ENCODE data around the gene CDYL2. TPM values are rescaled to one million over a fixed set of nuclear protein-coding genes. Genes with fewer than 3 reads are reported as not detected.

CDYL2 gene
- total RNA-seq, 1 donor from 2014 or later: 5.7 TPM

DNA sequence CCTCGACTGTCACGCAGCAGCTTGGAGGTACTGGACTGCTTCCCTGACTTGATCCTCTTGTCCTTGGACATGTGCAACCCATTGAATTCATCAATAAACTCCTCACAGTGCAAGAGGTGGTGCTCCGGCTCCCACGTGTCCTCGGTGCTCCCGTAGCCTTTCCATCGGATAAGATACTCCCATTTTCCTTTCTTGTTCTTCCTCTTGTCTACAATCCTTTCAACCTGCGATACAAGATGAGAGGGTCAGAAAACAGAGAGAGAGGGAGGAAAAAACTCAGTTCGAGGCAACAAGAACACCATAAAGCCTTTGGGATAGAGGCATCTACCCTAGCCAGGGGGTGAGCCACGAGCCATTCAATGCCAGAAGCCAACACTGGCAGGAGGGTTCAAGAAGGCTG lies 119.5 kb downstream of the CDYL2 start:
- ATAC-seq: no peak
- no peak for DNase-seq (ENCODE audit: low spot score)
- intact Hi-C loops (cut with DNase I): no loop called here

DNA sequence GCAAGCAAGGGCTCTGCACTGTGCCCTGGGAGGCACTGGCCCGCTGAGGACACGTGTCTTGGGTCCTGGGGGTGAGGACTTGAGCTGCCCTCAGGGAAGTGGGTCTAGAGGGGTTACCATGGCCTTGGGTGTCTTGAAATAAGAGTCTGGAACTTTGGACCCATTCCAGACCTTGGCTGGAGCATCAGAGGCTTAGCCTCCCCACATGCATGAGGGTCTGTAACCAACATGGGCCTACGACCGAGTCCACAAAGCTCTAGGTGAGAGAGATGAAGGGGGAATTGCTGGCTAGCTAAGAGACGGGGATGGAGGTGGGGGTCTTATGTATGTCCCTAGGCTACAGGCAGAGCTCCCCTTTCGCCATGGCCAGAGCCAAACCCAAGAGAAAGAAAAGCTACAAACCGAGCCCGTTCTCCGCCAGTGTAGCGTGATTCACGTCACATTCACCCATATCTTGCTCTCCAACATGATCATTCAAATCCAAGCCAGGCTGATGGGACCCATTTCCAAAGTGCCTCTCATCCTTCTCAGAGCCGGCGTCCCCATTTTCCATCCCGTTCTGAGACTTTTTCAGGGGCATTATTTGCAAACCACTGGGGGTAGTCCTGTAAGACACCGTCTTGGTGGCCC lies 120.1 kb downstream of the CDYL2 start:
- ATAC-seq: no peak
- DNase-seq (ENCODE audit: low spot score): no peak
- intact Hi-C loops (cut with DNase I): no loop called here

DNA sequence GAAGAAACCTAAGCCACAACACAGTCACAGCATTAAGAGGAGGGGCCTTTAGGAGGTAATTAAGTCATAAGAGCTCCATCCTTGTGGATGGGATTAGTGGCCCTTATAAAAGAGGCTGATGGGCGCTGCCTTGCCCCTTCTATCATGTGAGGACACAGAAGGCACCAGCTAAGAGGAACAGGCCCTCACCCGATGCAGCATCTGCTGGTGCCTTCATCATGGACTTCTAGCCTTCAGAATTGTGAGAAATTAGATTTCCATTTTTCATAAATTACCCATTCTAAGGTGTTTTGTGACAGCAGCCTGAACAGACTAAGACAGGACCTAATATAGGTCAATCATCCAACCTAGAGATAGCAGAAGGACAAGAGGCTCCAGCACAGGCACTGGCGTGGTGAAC lies 120.8 kb downstream of the CDYL2 start:
- intact Hi-C loops (cut with DNase I): no loop called here
- DNase-seq (ENCODE audit: low spot score): no peak

GRCh38 chr16:80682421-80683070 lies 121.9 kb downstream of the CDYL2 start:
- no peak for DNase-seq (ENCODE audit: low spot score)
- no peak for ATAC-seq
- intact Hi-C loops (cut with DNase I): no loop called here

More for the DNA sequence above, 120.8 kb downstream of the CDYL2 start:
- no peak for ATAC-seq

GRCh38 chr16:80681436-80681835 lies 123.0 kb downstream of the CDYL2 start:
- DNase-seq (ENCODE audit: low spot score) (no peak), ATAC-seq (no peak)
- intact Hi-C loops (cut with DNase I): no loop called here

DNA sequence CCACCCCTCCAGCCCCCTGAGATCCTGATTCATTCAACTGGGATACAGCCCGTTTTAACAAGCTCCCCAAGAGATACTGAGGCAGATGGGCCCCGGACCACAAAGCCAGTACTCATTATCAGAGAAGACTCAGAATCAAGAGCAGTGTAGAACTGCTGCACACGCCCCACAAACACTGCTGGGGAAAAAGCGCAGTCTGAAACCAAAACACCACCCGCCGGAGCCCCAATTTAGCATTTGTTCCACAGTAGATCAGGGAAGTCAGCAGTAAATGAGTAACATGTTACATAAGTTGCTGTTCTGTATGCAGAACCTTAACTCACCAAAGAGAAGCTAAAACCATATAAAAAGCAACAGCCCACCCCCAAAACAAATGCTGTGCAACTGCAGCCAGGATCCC lies 123.6 kb downstream of the CDYL2 start:
- ATAC-seq: no peak
- intact Hi-C loops (cut with DNase I): no loop called here
- no peak for DNase-seq (ENCODE audit: low spot score)

DNA sequence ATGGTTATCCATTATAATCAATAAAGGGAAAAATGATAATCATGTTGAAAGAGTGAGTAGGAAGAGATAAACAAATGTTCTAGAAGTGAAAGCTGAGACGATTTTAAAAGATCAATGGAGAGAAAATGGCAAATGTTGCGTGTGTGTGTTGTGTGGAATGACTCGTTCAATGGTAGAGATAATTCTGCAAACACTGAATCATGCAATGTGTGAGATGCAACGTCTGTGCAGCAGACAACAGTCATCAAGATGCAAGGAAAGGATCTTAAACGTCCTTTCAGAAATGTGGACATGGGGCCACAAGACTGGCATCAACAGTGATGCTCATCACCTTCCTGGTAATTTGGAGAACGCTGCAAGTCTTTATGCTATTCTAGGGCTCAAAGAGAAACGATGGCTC lies 124.4 kb downstream of the CDYL2 start:
- DNase-seq (ENCODE audit: low spot score) (no peak), ATAC-seq (no peak)
- intact Hi-C loops (cut with DNase I): no loop called here

DNA sequence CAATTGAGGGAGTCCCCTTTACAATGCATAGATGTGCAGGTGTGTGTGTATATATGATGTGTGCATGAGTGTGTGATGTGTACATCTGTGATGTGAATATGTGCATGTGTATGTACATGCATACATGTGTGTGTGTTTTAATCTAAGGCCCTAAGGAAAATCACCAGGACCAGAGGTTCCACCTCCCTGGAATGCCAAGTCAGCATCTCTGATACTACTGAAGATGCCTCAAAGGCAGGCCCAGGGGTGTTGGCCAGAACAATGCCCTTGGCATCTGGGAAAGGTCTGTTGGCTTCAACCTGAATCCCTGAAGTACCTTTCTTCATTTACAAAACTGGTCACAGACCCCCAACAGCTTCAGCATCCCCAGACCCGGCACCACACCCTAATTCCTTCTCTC lies 129.5 kb downstream of the CDYL2 start:
- ATAC-seq (no peak), DNase-seq (ENCODE audit: low spot score) (no peak)
- intact Hi-C loops (cut with DNase I): no loop called here

DNA sequence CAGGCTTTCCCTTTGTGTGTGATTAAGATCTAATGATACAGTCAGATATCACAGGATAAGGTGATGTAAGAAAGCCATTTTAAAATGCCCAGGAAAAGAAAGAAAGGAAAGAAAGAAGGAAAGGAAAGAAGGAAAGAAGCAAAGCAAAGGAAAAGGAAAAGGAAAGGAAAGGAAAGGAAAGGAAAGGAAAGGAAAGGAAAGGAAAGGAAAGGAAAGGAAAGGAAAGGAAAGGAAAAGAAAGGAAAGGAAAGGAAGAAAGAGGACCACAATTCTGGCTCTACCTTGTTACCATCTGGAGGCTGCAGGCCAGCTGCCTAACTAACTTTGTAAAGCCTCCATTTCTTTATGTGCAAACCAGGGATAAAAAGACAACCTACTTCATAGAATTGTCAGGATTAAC lies 132.0 kb downstream of the CDYL2 start:
- DNase-seq (ENCODE audit: low spot score): no peak
- intact Hi-C loops (cut with DNase I): no loop called here
- ATAC-seq: no peak

DNA sequence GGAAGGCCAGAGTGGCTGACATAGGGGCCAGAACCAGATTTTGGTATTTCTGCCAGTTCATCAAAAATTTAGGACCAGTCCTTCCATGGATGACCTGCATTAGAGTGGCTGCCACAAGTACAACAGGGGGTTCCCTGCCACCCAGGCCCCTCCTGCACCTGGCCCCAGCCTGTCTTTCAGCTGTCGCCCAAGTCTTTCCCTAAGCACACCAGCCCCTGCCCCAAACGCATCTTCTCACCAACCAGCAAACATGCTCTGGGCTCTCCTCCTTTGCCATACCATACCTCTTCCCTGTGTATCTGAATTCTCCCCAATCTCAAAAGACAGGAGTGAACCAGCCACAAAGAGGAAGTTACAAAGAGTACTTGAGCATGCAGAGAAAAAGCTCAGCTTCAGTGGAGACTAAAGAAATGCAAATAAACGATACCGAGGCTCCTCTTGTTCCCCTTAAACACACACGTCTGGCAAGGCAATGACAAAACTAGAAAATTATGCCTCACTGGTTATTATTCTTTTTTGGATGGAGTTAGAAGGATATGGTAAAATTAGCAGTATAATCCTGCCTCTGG lies 133.0 kb downstream of the CDYL2 start:
- intact Hi-C loops (cut with DNase I): no loop called here
- DNase-seq (ENCODE audit: low spot score) (no peak), ATAC-seq (no peak)

- no peak for DNase-seq (ENCODE audit: low spot score)
- intact Hi-C loops (cut with DNase I): no loop called here
Observed at GRCh38 chr16:80670170-80670865, 134.1 kb downstream of the CDYL2 start.

DNA sequence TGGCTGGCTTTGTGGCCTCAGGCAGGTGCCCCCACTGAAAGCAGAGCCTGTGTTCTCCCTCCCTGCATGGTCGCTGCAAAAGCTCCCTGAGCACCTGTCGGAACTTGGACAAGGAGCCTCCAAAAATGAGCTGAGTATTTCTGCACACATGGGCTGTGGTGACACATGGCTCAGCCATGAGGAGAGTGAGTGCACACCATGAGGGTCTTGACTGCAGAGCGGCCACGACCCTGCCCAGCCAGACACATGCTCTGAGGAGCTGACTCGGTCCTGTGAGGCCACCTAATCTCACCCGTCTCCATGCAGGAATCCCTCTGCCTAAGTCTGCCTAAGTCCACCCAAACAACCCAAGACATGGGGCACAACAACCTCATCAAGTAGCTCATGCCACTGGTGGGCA lies 134.7 kb downstream of the CDYL2 start:
- intact Hi-C loops (cut with DNase I): no loop called here
- DNase-seq (ENCODE audit: low spot score) (no peak), ATAC-seq (no peak)

More at GRCh38 chr16:80670170-80670865, 134.1 kb downstream of the CDYL2 start:
- no peak for ATAC-seq

DNA sequence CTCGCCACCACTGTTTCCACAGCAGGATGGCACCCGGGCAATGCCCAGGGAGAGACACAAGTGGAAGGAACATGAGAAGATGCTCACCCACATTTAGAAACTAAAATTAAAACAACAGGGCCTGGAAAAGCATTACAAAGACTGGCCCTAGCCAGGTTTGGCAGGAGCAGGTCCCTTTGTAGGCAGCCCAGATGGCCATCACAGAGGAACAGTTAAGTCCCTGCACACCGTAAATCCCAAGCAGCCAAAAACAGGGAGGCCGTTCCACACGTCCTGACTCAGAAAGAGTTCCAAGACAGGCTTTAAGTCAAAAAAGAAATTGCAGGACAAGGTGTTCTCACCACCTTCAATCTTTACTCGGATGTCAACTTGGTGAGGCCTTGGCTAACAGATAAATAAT lies 136.5 kb downstream of the CDYL2 start:
- DNase-seq (ENCODE audit: low spot score) (no peak), ATAC-seq (no peak)
- intact Hi-C loops (cut with DNase I): no loop called here

- ATAC-seq (no peak), DNase-seq (ENCODE audit: low spot score) (no peak)
- intact Hi-C loops (cut with DNase I): no loop called here
Observed at GRCh38 chr16:80667251-80667560, 137.2 kb downstream of the CDYL2 start.

- intact Hi-C loops (cut with DNase I): no loop called here
- DNase-seq (ENCODE audit: low spot score): no peak
- ATAC-seq: no peak
Observed at GRCh38 chr16:80666378-80667250, 137.8 kb downstream of the CDYL2 start.

- intact Hi-C loops (cut with DNase I): no loop called here
- no peak for ATAC-seq
- no peak for DNase-seq (ENCODE audit: low spot score)
Observed at GRCh38 chr16:80665356-80665755, 139.0 kb downstream of the CDYL2 start.

- DNase-seq (ENCODE audit: low spot score) (no peak), ATAC-seq (no peak)
- intact Hi-C loops (cut with DNase I): no loop called here
Observed at GRCh38 chr16:80664786-80665185, 139.6 kb downstream of the CDYL2 start.

DNA sequence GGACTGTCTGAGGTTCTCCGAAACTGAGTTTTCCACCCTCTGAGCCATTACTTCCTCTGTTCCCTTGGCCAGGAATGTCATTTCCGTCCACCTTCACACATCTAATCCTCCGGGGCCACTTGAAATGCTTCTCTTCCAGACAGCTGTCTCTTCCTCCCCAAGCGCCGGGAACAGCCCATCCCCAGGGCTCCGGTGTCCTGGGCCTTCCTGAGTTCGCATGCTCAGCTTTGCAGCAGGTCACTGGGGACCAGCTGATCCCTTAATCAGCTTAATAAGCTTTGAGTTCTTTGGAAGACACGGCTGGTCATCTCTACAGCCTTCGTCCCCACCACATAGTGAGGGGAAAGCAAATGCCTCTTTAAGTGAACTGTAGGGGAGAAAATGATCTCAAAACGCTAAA lies 140.2 kb downstream of the CDYL2 start:
- ATAC-seq (no peak), DNase-seq (ENCODE audit: low spot score) (no peak)
- intact Hi-C loops (cut with DNase I): no loop called here

DNA sequence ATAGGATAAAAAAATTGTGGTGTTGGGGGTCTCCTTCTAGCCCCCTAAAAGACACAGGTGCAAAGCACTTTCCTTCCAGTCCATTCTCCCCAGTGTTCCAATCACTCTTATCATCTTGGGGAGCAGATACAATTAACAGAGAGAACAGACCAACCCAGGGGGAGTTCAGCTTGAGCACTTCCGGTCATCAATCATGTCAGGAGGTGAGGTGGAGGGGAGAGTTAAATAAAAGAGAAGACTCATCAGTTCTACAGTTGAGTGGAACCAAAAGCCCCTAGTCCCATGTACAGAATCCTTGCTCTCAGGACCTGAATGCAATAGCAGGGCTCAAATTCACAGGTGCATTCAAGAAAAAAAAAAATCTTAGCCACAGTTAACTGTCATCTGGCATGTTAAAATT lies 141.3 kb downstream of the CDYL2 start:
- intact Hi-C loops (cut with DNase I): no loop called here
- ATAC-seq: no peak
- no peak for DNase-seq (ENCODE audit: low spot score)
